ENCODE results near the gene CNOT6L.

GRCh38 chr4:77706717-77707116, 112.5 kb downstream of the CNOT6L start:
- TF ChIP-seq EZH2 (IDR thresholded peaks at IDR 0.05; ENCODE audit: low read length, missing control alignments): no peak
- TF ChIP-seq, protein P1, sequence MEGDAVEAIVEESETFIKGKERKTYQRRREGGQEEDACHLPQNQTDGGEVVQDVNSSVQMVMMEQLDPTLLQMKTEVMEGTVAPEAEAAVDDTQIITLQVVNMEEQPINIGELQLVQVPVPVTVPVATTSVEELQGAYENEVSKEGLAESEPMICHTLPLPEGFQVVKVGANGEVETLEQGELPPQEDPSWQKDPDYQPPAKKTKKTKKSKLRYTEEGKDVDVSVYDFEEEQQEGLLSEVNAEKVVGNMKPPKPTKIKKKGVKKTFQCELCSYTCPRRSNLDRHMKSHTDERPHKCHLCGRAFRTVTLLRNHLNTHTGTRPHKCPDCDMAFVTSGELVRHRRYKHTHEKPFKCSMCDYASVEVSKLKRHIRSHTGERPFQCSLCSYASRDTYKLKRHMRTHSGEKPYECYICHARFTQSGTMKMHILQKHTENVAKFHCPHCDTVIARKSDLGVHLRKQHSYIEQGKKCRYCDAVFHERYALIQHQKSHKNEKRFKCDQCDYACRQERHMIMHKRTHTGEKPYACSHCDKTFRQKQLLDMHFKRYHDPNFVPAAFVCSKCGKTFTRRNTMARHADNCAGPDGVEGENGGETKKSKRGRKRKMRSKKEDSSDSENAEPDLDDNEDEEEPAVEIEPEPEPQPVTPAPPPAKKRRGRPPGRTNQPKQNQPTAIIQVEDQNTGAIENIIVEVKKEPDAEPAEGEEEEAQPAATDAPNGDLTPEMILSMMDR (conservative IDR thresholded peaks at IDR 0.05 in 1 of 2, IDR thresholded peaks at IDR 0.05 in 1 of 2; ENCODE audit: low read depth in 1 of 2, low read length in 2 of 2): no peak
